ENCODE data around the gene EPC1. TPM values are rescaled to one million over a fixed set of nuclear protein-coding genes. Genes with fewer than 3 reads are reported as not detected.

EPC1 gene
- polyA plus RNA-seq, 1 donor (not counting 4 experiments of a cell fraction or from before 2014, with no cell fraction given): 34.8 TPM

GRCh38 chr10:32347363-32348022, 535 bp upstream of the EPC1 start:
- no peak for TF ChIP-seq EZH2 (IDR thresholded peaks at IDR 0.05; ENCODE audit: low read length)
- peak overlapping the region; percentile 71 to 88 (median 87) for H3K4me3 ChIP-seq (ENCODE audit: control insufficient read depth in 2 of 3, extremely low read depth in 1 of 3, insufficient read depth in 2 of 3, low read depth in 1 of 3, low read length in 3 of 3)
- H3K9ac ChIP-seq (ENCODE audit: control insufficient read depth, extremely low read depth, insufficient read depth, low read length): peak overlapping the region; percentile 97
- DNase-seq (ENCODE audit: low read depth, low spot score): no peak
- H3K9me1 ChIP-seq (ENCODE audit: control insufficient read depth, extremely low read depth, insufficient read depth, low read length): no peaks in the 10 kb centered on the region
- H3K27ac ChIP-seq (ENCODE audit: control insufficient read depth, insufficient read depth, low read length): peak overlapping the region; percentile 94
- dilution Hi-C loops (cut with MboI; ENCODE audit: extremely low pct_ligation_motif_present, low sequenced_read_pairs): no loop called here
- peak overlapping the region; percentile 75 for H3K4me2 ChIP-seq (ENCODE audit: control insufficient read depth, extremely low read depth, insufficient read depth, low read depth, low read length)
- no peak for FAIRE-seq
- peaks cover 21% of the 10 kb centered on the region for H3K4me1 ChIP-seq (ENCODE audit: control insufficient read depth, extremely low read depth, insufficient read depth, low read length)
- H2AFZ ChIP-seq (ENCODE audit: control insufficient read depth, low read length): peak overlapping the region; percentile 60
- no peaks in the 10 kb centered on the region for H3K9me3 ChIP-seq (ENCODE audit: control insufficient read depth, low read depth, low read length)
- no peaks in the 10 kb centered on the region for H3K27me3 ChIP-seq (ENCODE audit: control insufficient read depth, extremely low read depth, insufficient read depth, low read length)
- H3K79me2 ChIP-seq (ENCODE audit: control insufficient read depth, insufficient read depth, low read length): peaks cover 36% of the 10 kb centered on the region
- peaks cover 2% of the 10 kb centered on the region for H4K20me1 ChIP-seq (ENCODE audit: control insufficient read depth, extremely low read depth, insufficient read depth, low read length)
- H3K36me3 ChIP-seq (ENCODE audit: control insufficient read depth in 2 of 2, extremely low read depth in 1 of 2, insufficient read depth in 2 of 2, low read length in 2 of 2): peaks cover 0 to 3% of the 10 kb centered on the region in 2 experiments

GRCh38 chr10:32346134-32346550, 816 bp downstream of the EPC1 start:
- FAIRE-seq (no peak), DNase-seq (ENCODE audit: low read depth, low spot score) (no peak)
- peaks cover 2% of the 10 kb centered on the region for H4K20me1 ChIP-seq (ENCODE audit: control insufficient read depth, extremely low read depth, insufficient read depth, low read length)
- TF ChIP-seq EZH2 (IDR thresholded peaks at IDR 0.05; ENCODE audit: low read length) (no peak), CTCF (optimal IDR thresholded peaks at IDR 0.05 in 1 of 3, IDR thresholded peaks at IDR 0.05 in 1 of 3, conservative IDR thresholded peaks at IDR 0.05 in 1 of 3; ENCODE audit: extremely low read depth in 1 of 3, insufficient read depth in 2 of 3, low read length in 3 of 3) (peak; percentile 79 to 97 (median 92))
- H3K79me2 ChIP-seq (ENCODE audit: control insufficient read depth, insufficient read depth, low read length): peaks cover 49% of the 10 kb centered on the region
- peak overlapping the region; percentile 74 for H2AFZ ChIP-seq (ENCODE audit: control insufficient read depth, low read length)
- no peaks in the 10 kb centered on the region for H3K27me3 ChIP-seq (ENCODE audit: control insufficient read depth, extremely low read depth, insufficient read depth, low read length)
- H3K36me3 ChIP-seq (ENCODE audit: control insufficient read depth in 2 of 2, extremely low read depth in 1 of 2, insufficient read depth in 2 of 2, low read length in 2 of 2): peaks cover 0 to 3% of the 10 kb centered on the region in 2 experiments
- H3K27ac ChIP-seq (ENCODE audit: control insufficient read depth, insufficient read depth, low read length): peak overlapping the region; percentile 94
- H3K9me3 ChIP-seq (ENCODE audit: control insufficient read depth, low read depth, low read length): no peaks in the 10 kb centered on the region
- H3K4me1 ChIP-seq (ENCODE audit: control insufficient read depth, extremely low read depth, insufficient read depth, low read length): peaks cover 18% of the 10 kb centered on the region
- peak overlapping the region; percentile 97 for H3K4me2 ChIP-seq (ENCODE audit: control insufficient read depth, extremely low read depth, insufficient read depth, low read depth, low read length)
- peak overlapping the region; percentile 87 to 95 (median 88) for H3K4me3 ChIP-seq (ENCODE audit: control insufficient read depth in 2 of 3, extremely low read depth in 1 of 3, insufficient read depth in 2 of 3, low read depth in 1 of 3, low read length in 3 of 3)
- H3K9me1 ChIP-seq (ENCODE audit: control insufficient read depth, extremely low read depth, insufficient read depth, low read length): no peaks in the 10 kb centered on the region
- peak overlapping the region; percentile 97 for H3K9ac ChIP-seq (ENCODE audit: control insufficient read depth, extremely low read depth, insufficient read depth, low read length)
- dilution Hi-C loops (cut with MboI; ENCODE audit: extremely low pct_ligation_motif_present, low sequenced_read_pairs): no loop called here
